HFFc6 (cell line): ENCODE measurements around the gene GOLGA8B. TPM values are rescaled to one million over a fixed set of nuclear protein-coding genes. Genes with fewer than 3 reads are reported as not detected.

Experiments used
- DNase-seq: peaks from one replicate; pipeline ENCODE4 v3.0.0-alpha.2; 2018
- H3K27ac Mint-ChIP-seq: 2 replicates; pipeline ENCODE4 v1.8.0; 2020; ENCODE audit warnings: mild to moderate bottlenecking, mixed read lengths
- H3K27me3 Mint-ChIP-seq: 2 replicates; pipeline ENCODE4 v1.8.0; 2021; ENCODE audit warnings: mild to moderate bottlenecking, moderate library complexity, mixed read lengths; ENCODE audit not compliant: insufficient read depth
- H3K36me3 Mint-ChIP-seq: 2 replicates; pipeline ENCODE4 v1.8.0; 2021; ENCODE audit warnings: low read depth, mixed read lengths
- H3K4me1 Mint-ChIP-seq: 2 replicates; pipeline ENCODE4 v1.8.0; 2020; ENCODE audit warnings: low read depth, mixed read lengths
- H3K4me3 Mint-ChIP-seq: 2 replicates; pipeline ENCODE4 v1.8.0; 2020; ENCODE audit warnings: mild to moderate bottlenecking, moderate library complexity, mixed read lengths
- H3K9me3 Mint-ChIP-seq: 2 replicates; pipeline ENCODE4 v1.8.0; 2020; ENCODE audit warnings: mild to moderate bottlenecking, mixed read lengths
- total RNA-seq, 6 experiments: library from RNA; stranded (reverse); fragmentation: NEBNext Ultra II Directional; extraction: Animal tissue kit (Norgen Biotek cat#: 25700); gene quantifications; 2 replicates in 1 of 6; 3 replicates in 5 of 6; pipeline ENCODE4 v1.2.3, GENCODE V29; 2021
- TF ChIP-seq, protein P1 (sequence below): fragments of 200-600 bp; sonication (generic); IDR thresholded peaks from 2 replicates; pipeline ENCODE4 v1.5.0; 2021; ENCODE audit warnings: antibody characterized with exemption, mild to moderate bottlenecking

The GOLGA8B gene
- total RNA-seq, 6 experiments from 2014 or later = 23.0 to 35.7 (median 27.0) TPM

DNA sequence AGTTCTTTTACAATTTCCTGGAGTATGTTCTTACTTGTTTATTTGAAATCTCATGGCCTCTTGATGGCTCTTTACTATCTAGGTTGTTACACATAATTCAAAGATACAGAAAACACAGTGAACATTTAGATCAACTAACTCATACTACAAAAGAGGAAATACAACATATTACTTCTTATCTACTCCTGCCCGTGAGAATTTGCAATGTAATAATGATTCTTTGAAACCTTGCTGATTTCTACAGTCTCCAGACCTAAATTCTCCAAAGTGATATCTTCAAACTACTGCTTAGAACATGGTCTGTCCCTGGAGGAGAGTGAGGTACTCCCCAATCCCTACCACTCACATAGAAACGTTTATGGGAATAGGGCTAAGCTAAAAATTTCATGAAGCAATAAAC, 29.9 kb upstream of the GOLGA8B start:
- DNase-seq = no peak
- no peak overlapping the region for H3K27ac Mint-ChIP-seq
- H3K27me3 Mint-ChIP-seq = peaks cover 23% of the 10 kb centered on the region
- peaks cover 5% of the 10 kb centered on the region; the same call in 1 of the 2 replicates for H3K4me1 Mint-ChIP-seq
- H3K9me3 Mint-ChIP-seq = no peaks in the 10 kb centered on the region
- no peaks in the 10 kb centered on the region for H3K36me3 Mint-ChIP-seq
- TF ChIP-seq, protein P1, sequence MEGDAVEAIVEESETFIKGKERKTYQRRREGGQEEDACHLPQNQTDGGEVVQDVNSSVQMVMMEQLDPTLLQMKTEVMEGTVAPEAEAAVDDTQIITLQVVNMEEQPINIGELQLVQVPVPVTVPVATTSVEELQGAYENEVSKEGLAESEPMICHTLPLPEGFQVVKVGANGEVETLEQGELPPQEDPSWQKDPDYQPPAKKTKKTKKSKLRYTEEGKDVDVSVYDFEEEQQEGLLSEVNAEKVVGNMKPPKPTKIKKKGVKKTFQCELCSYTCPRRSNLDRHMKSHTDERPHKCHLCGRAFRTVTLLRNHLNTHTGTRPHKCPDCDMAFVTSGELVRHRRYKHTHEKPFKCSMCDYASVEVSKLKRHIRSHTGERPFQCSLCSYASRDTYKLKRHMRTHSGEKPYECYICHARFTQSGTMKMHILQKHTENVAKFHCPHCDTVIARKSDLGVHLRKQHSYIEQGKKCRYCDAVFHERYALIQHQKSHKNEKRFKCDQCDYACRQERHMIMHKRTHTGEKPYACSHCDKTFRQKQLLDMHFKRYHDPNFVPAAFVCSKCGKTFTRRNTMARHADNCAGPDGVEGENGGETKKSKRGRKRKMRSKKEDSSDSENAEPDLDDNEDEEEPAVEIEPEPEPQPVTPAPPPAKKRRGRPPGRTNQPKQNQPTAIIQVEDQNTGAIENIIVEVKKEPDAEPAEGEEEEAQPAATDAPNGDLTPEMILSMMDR = no peak
- no peak overlapping the region for H3K4me3 Mint-ChIP-seq

DNA sequence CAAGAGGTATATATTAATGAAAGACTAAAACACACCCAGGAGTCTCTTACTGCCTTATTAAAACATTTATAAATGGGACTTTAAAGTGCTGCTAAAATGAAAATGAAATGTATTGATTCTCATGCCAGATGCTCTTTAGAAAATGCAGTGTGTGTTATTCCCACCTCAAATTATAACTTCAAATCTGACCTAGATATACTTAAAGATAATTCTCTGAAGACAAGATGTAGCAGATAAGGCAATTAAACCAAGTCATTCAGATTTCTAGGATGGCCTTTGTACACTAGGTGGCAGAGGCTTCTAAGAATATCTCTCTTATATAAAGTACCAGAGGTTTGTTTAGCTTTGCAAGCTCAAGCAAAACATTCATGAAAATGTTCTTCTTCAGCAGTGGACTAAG, 26.9 kb upstream of the GOLGA8B start:
- Mint-ChIP-seq H3K4me1 (no peaks in the 10 kb centered on the region; the same call in 1 of the 2 replicates), H3K36me3 (no peaks in the 10 kb centered on the region), H3K27ac (no peak overlapping the region), H3K9me3 (no peaks in the 10 kb centered on the region), H3K27me3 (peaks cover 19% of the 10 kb centered on the region), H3K4me3 (no peak overlapping the region)
- peak; percentile 9 for DNase-seq
- TF ChIP-seq, protein P1 = peak; percentile 65

DNA sequence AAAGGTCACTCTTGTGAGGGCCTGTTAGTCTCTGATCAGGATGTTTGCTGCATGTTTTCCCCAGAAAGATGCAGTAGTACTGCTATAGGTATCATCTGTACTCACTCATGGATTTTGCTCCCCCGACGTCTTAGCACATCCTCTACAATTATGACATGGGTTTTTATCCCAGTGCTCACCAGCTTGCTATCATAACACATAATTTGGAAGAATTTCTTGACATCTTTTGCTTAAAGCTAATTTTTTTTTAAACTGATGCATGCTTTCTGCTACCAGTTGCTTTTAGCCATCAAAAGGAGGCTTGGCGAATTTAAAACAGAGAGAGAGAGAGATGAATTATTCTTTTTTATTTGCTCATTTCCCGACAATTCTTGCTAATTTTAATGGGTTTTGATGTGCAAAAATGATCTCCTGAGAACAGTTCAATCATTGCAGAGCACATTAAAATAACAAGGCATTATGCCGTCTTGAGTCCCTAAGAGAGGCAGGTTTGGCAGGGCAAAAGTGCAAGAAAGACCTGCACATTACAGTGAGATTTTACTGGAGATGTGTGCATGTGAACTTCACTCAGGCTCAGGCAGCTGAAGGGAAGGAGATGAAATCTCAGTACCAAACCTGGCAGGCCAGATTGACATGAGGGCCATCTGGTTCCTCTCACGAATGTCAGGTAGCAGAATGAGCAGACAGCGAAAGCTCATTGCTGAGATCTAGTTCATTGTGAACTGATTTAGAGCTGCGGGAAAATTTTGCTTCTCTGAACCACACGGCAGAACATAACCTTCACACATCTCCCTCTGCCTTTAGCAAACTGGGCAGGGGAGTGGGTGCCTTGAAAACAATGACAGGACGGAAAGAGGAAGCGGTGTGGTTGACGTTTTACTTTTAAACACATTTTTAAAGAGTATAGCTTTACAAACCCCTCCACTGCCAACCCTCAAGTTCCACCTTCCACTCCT, 25.9 kb upstream of the GOLGA8B start:
- TF ChIP-seq, protein P1 = no peak
- no peaks in the 10 kb centered on the region for H3K36me3 Mint-ChIP-seq
- no peak for DNase-seq
- H3K27ac Mint-ChIP-seq = no peak overlapping the region
- no peaks in the 10 kb centered on the region; the same call in 1 of the 2 replicates for H3K4me1 Mint-ChIP-seq
- H3K9me3 Mint-ChIP-seq = no peaks in the 10 kb centered on the region
- peaks cover 19% of the 10 kb centered on the region for H3K27me3 Mint-ChIP-seq
- H3K4me3 Mint-ChIP-seq = no peak overlapping the region

DNA sequence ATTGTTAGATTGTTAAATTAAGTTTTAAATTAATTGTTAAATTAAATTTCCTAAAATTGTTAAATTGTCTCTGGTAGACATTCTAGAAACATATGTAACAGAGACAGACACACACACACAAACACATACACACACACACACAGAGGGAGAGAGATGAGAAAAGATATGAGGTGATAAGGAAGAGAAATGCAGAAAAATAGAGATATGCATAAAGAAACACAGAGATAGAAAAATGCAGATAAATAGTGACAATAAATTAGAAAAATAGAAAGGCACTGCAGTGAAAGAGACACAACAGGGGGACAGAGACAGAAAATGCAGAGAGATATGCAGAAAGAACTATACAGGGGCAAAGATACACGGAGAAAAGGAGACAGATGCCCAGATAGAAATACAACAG, 25.1 kb upstream of the GOLGA8B start:
- no peak overlapping the region for H3K4me3 Mint-ChIP-seq
- H3K4me1 Mint-ChIP-seq = no peaks in the 10 kb centered on the region; the same call in 1 of the 2 replicates
- TF ChIP-seq, protein P1 = no peak
- DNase-seq = no peak
- no peaks in the 10 kb centered on the region for H3K9me3 Mint-ChIP-seq
- peaks cover 17% of the 10 kb centered on the region for H3K27me3 Mint-ChIP-seq
- H3K27ac Mint-ChIP-seq = no peak overlapping the region
- no peaks in the 10 kb centered on the region for H3K36me3 Mint-ChIP-seq

DNA sequence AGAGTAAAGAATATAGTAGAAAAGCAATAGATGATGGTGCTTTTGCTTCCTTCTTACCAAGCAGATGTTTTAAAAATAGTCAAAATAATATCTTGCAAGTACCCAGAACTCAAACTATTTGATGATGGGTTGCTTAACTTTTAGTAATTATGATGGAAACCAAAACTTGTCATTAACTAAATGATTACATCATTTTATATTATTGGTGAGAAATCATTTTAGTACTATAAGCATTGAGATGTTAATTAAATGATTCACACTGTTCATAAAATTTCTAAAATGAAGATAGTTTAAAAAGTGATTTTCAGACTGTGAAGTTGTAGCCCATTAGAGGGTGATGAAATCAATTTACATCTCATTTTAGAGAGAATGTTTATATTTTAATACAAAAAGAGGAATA, 24.4 kb upstream of the GOLGA8B start:
- no peak overlapping the region for H3K4me3 Mint-ChIP-seq
- TF ChIP-seq, protein P1 = no peak
- DNase-seq = no peak
- H3K9me3 Mint-ChIP-seq = no peaks in the 10 kb centered on the region
- no peak overlapping the region for H3K27ac Mint-ChIP-seq
- peaks cover 22% of the 10 kb centered on the region for H3K27me3 Mint-ChIP-seq
- H3K4me1 Mint-ChIP-seq = no peaks in the 10 kb centered on the region; the same call in 1 of the 2 replicates
- H3K36me3 Mint-ChIP-seq = no peaks in the 10 kb centered on the region
